Cortex of kidney (tissue), 1 donor: Measurements from ENCODE around the gene RHPN2.
"Not testable (repeated sequence)": the region's sequence is repeated elsewhere in the genome, so short reads cannot be mapped to it uniquely, and the experiment has no call there.

Experiments used
- DNase-seq: peaks from one replicate; lab custom pipeline; 2025; lab: John Stamatoyannopoulos, UW

Gene RHPN2

GRCh38 chr19:32976223-32976805, 88.4 kb downstream of the RHPN2 start:
- no peak for DNase-seq

GRCh38 chr19:32971715-32972540, 92.8 kb downstream of the RHPN2 start, which contains the start of the genes CEP89 and FAAP24:
CEP89 (minus strand) TSS chr19:32971958; CDS start chr19:32971874, 84 bp downstream.
FAAP24 (plus strand) TSS chr19:32972242; CDS start chr19:32973197, 955 bp downstream.
- no peak for DNase-seq

GRCh38 chr19:32971012-32971595, 93.6 kb downstream of the RHPN2 start:
- no peak for DNase-seq

GRCh38 chr19:32969549-32969948, 95.1 kb downstream of the RHPN2 start:
- no peak for DNase-seq

GRCh38 chr19:32966750-32967149, 97.9 kb downstream of the RHPN2 start:
- no peak for DNase-seq

GRCh38 chr19:32945260-32945659, 119.4 kb downstream of the RHPN2 start:
- no peak for DNase-seq

- not testable (repeated sequence) for DNase-seq
Observed at GRCh38 chr19:32941273-32941672, 123.4 kb downstream of the RHPN2 start.

GRCh38 chr19:32936065-32936464, 128.6 kb downstream of the RHPN2 start:
- no peak for DNase-seq

GRCh38 chr19:32935629-32936028, 129.1 kb downstream of the RHPN2 start:
- no peak for DNase-seq

- no peak for DNase-seq
Observed at GRCh38 chr19:32933571-32933970, 131.1 kb downstream of the RHPN2 start.

GRCh38 chr19:32930567-32930966, 134.1 kb downstream of the RHPN2 start:
- no peak for DNase-seq

GRCh38 chr19:32928806-32929205, 135.9 kb downstream of the RHPN2 start:
- no peak for DNase-seq
